Hepatocyte (in vitro differentiated cells): ENCODE results near the gene PIGT.

ENCODE experiments used
- CTCF ChIP-seq: fragments of 200-600 bp; sonication (generic); IDR thresholded peaks from 2 replicates; pipeline ENCODE4 v1.5.1; 2016; ENCODE audit warnings: antibody characterized with exemption, mild to moderate bottlenecking; ENCODE audit not compliant: poor library complexity
- EZH2 ChIP-seq: fragments of 200-600 bp; sonication (generic); IDR thresholded peaks from 2 replicates; pipeline ENCODE4 v1.6.1; 2016; ENCODE audit warnings: antibody characterized with exemption, mild to moderate bottlenecking, borderline replicate concordance

GRCh38 chr20:45404438-45404837, 11.5 kb upstream of the PIGT start:
- TF ChIP-seq CTCF (no peak), EZH2 (no peak)
